Ascending aorta (tissue), 2 donors: ENCODE results near the gene LARP4B. TPM values are rescaled to one million over a fixed set of nuclear protein-coding genes. Genes with fewer than 3 reads are reported as not detected.

Experiments
- DNase-seq, 2 donors: peaks; one replicate each; pipeline ENCODE4 v3.0.0-alpha.2; 2019; ENCODE audit warnings: low spot score in 2 of 2
- H3K27ac ChIP-seq, 2 donors: fragments of 200-600 bp; sonication (generic); one replicate each; pipeline ENCODE4 v1.5.1; 2016 to 2017; ENCODE audit warnings: mild to moderate bottlenecking in 1 of 2
- H3K27me3 ChIP-seq: fragments of 200-600 bp; sonication (generic); one replicate; pipeline ENCODE4 v1.5.1; 2017
- H3K36me3 ChIP-seq, 2 donors: fragments of 200-600 bp; sonication (generic); one replicate each; pipeline ENCODE4 v1.5.1; 2016
- H3K4me1 ChIP-seq, 2 donors: fragments of 200-600 bp; sonication (generic); one replicate each; pipeline ENCODE4 v1.5.1; 2016 to 2017; ENCODE audit warnings: mild to moderate bottlenecking in 1 of 2
- H3K4me3 ChIP-seq, 2 donors: fragments of 200-600 bp; sonication (generic); one replicate each; pipeline ENCODE4 v1.5.1; 2016 to 2017; ENCODE audit warnings: mild to moderate bottlenecking in 1 of 2
- H3K9me3 ChIP-seq, 2 donors: fragments of 200-600 bp; sonication (generic); one replicate each; pipeline ENCODE4 v1.5.1; 2016
- CTCF ChIP-seq, 3 experiments: fragments of 200-600 bp in 2 of 3; fragments of 450-650 bp in 1 of 3; sonication (generic) in 2 of 3; IDR thresholded peaks; one replicate each; pipeline ENCODE4 v1.5.1; 2016 to 2019; ENCODE audit warnings: antibody characterized with exemption in 3 of 3, mild to moderate bottlenecking in 1 of 3, moderate library complexity in 1 of 3
- intact Hi-C: fragments of 100-400 bp; cut with DNase I; formaldehyde crosslinking; loops from one replicate; pipeline ENCODE4 v1.15.1; 2023
- total RNA-seq: library from RNA; depleted of rRNA; stranded (reverse); fragments of >200 nt; gene quantifications from one replicate; pipeline ENCODE4 v1.1.0, GENCODE V29; 2016

The LARP4B gene
- total RNA-seq, 1 donor from 2014 or later = 31.6 TPM

- TF ChIP-seq CTCF (IDR thresholded peaks at IDR 0.05) = no peak
Observed at GRCh38 chr10:963655-964054, 32.1 kb upstream of the LARP4B start.

GRCh38 chr10:963186-963585, 31.7 kb upstream of the LARP4B start:
- Histone ChIP-seq H3K4me3 (no peak overlapping the region), H3K27me3 (no peaks in the 10 kb centered on the region), H3K9me3 (no peaks in the 10 kb centered on the region), H3K27ac (no peak overlapping the region), H3K36me3 (no peaks in the 10 kb centered on the region), H3K4me1 (no peaks in the 10 kb centered on the region)
- intact Hi-C loops = no loop called here
- DNase-seq = no peak
- TF ChIP-seq CTCF (IDR thresholded peaks at IDR 0.05) = no peak

More at GRCh38 chr10:963655-964054, 32.1 kb upstream of the LARP4B start:
- no peaks in the 10 kb centered on the region for H3K9me3 ChIP-seq
- H3K27me3 ChIP-seq = no peaks in the 10 kb centered on the region
- H3K27ac ChIP-seq = no peak overlapping the region
- H3K36me3 ChIP-seq = no peaks in the 10 kb centered on the region
- no peaks in the 10 kb centered on the region for H3K4me1 ChIP-seq
- H3K4me3 ChIP-seq = no peak overlapping the region
- intact Hi-C loops = no loop called here
- DNase-seq = no peak

DNA sequence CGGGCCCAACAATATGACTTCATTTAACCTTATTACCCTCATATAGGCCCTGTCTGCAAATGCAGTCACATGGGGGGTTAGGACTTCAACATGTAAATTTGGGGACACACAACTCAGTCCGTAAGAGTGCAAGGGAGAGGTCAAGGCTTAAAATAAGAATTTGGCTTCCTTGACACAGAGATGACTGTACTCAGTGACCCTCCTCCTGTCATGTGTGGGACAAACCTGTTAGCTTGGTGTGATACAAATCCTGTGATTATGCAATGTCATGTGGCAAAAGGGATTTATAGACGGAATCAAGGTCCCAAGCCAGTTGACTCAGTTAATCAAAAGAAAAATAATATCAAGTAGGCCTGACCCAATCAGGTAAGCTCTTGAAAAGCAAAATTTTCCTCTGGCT, 30.8 kb upstream of the LARP4B start:
- no peak for DNase-seq
- Histone ChIP-seq H3K4me3 (no peak overlapping the region), H3K27me3 (no peaks in the 10 kb centered on the region), H3K27ac (no peak overlapping the region), H3K4me1 (no peaks in the 10 kb centered on the region), H3K36me3 (no peaks in the 10 kb centered on the region), H3K9me3 (no peaks in the 10 kb centered on the region)
- intact Hi-C loops = no loop called here
- TF ChIP-seq CTCF (IDR thresholded peaks at IDR 0.05) = no peak

GRCh38 chr10:958856-959255, 27.4 kb upstream of the LARP4B start:
- Histone ChIP-seq H3K27me3 (no peaks in the 10 kb centered on the region), H3K27ac (no peak overlapping the region), H3K36me3 (no peaks in the 10 kb centered on the region), H3K4me1 (no peaks in the 10 kb centered on the region), H3K4me3 (no peak overlapping the region), H3K9me3 (no peaks in the 10 kb centered on the region)
- intact Hi-C loops = no loop called here
- DNase-seq = no peak
- TF ChIP-seq CTCF (IDR thresholded peaks at IDR 0.05) = no peak

DNA sequence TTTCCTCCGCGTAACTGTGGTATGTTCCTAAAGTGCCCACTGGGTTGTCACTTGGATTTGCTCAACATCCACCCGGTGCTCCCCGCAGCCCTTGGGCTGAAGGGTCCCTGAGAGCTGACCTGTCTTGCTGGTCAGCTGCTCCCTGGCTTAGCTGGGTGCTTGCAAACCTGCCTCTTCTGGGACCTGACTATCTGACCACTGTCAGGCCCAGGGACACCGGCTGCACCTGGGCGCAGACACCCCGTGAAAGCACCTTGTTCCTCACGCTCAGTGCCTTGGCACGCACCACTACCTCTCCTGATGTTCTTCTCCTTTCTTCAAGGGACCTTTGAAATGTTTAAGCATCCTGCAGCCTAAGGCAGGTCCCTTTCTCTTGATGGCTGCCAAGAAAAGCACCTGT, 26.6 kb upstream of the LARP4B start:
- no peak for TF ChIP-seq CTCF (IDR thresholded peaks at IDR 0.05)

GRCh38 chr10:955820-956217, 24.3 kb upstream of the LARP4B start:
- DNase-seq = no peak
- H3K27me3 ChIP-seq = no peaks in the 10 kb centered on the region
- no peaks in the 10 kb centered on the region for H3K36me3 ChIP-seq
- H3K4me3 ChIP-seq = no peak overlapping the region
- intact Hi-C loops = no loop called here
- H3K27ac ChIP-seq = no peak overlapping the region
- H3K4me1 ChIP-seq = no peaks in the 10 kb centered on the region
- TF ChIP-seq CTCF (IDR thresholded peaks at IDR 0.05) = no peak
- no peaks in the 10 kb centered on the region for H3K9me3 ChIP-seq

More for the DNA sequence above, 26.6 kb upstream of the LARP4B start:
- H3K9me3 ChIP-seq = no peaks in the 10 kb centered on the region
- no peak overlapping the region for H3K4me3 ChIP-seq
- intact Hi-C loops = no loop called here
- no peaks in the 10 kb centered on the region for H3K27me3 ChIP-seq
- no peak overlapping the region for H3K27ac ChIP-seq
- no peak for DNase-seq
- H3K4me1 ChIP-seq = no peaks in the 10 kb centered on the region
- H3K36me3 ChIP-seq = no peaks in the 10 kb centered on the region
